SH-SY5Y (cell line): Measurements from ENCODE around the gene MAP3K5.

Source experiments
- GATA2 ChIP-seq: IDR thresholded peaks from 2 replicates; pipeline ENCODE4 v1.6.1; 2011; ENCODE audit warnings: mild to moderate bottlenecking, low read depth, low read length
- GATA3 ChIP-seq: IDR thresholded peaks from 2 replicates; pipeline ENCODE4 v1.6.1; 2011; ENCODE audit warnings: low read depth, mild to moderate bottlenecking, low read length, moderate library complexity

DNA sequence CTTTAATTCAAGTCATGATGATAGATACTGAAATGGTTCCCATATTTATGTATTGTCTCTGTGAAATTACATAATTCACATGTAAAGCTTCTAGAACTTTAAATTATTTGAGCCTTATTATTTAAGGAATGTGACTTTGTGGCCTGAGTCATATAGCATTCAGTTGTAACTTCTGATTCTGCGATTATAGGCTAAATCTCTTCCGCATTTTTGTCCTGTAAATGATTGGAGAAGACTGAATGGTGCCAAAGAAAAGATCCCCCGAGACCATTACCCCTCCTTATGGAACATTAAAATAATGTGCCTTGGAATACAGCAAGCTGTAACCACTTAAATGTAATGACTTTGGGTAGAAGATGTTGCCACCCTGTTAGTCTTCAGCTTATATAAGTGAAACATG is 178.8 kb downstream of the MAP3K5 start:
- TF ChIP-seq GATA3 (no peak), GATA2 (no peak)
